HUES64 (cell line): ENCODE results near the gene KLF6. TPM values are rescaled to one million over a fixed set of nuclear protein-coding genes. Genes with fewer than 3 reads are reported as not detected.

Experiments used
- H3K27ac ChIP-seq: 2 replicates; pipeline ENCODE4 v1.7.0; 2013; ENCODE audit warnings: low read depth, low read length, inconsistent platforms
- H3K27me3 ChIP-seq: 2 replicates; pipeline ENCODE4 v1.6.1; 2013; ENCODE audit warnings: mild to moderate bottlenecking, low read length; ENCODE audit not compliant: insufficient read depth
- H3K36me3 ChIP-seq: 2 replicates; pipeline ENCODE4 v1.6.1; 2013; ENCODE audit warnings: mild to moderate bottlenecking, low read length; ENCODE audit not compliant: insufficient read depth
- H3K4me1 ChIP-seq: 2 replicates; pipeline ENCODE4 v1.6.1; 2013; ENCODE audit warnings: mild to moderate bottlenecking, low read length, moderate library complexity; ENCODE audit not compliant: insufficient read depth
- H3K4me3 ChIP-seq: 2 replicates; pipeline ENCODE4 v1.5.1; 2013; ENCODE audit warnings: mild to moderate bottlenecking, low read length, moderate library complexity
- H3K9ac ChIP-seq: 2 replicates; pipeline ENCODE4 v1.6.1; 2013; ENCODE audit warnings: mild to moderate bottlenecking, low read depth, low read length
- H3K9me3 ChIP-seq: 2 replicates; pipeline ENCODE4 v1.6.1; 2013; ENCODE audit warnings: low read depth, low read length; ENCODE audit not compliant: insufficient read depth
- WGBS: fragments of 150-250, 120-280 bp; methylation state at CpG from one replicate; pipeline ENCODE4 v1.1.7; 2013; ENCODE audit warnings: missing lambda C conversion rate; 5-methylcytosine and 5-hydroxymethylcytosine counted together
- polyA plus RNA-seq, 2 experiments: library from polyadenylated mRNA; stranded (reverse); fragments of 50-300 nt; gene quantifications; one replicate each; pipeline ENCODE4 v1.2.3, GENCODE V29; 2013

KLF6 gene
- polyA plus RNA-seq (2013, experiment 1 of 2), result 12.2 TPM
- 12.4 TPM for polyA plus RNA-seq (2013, experiment 2 of 2)

DNA sequence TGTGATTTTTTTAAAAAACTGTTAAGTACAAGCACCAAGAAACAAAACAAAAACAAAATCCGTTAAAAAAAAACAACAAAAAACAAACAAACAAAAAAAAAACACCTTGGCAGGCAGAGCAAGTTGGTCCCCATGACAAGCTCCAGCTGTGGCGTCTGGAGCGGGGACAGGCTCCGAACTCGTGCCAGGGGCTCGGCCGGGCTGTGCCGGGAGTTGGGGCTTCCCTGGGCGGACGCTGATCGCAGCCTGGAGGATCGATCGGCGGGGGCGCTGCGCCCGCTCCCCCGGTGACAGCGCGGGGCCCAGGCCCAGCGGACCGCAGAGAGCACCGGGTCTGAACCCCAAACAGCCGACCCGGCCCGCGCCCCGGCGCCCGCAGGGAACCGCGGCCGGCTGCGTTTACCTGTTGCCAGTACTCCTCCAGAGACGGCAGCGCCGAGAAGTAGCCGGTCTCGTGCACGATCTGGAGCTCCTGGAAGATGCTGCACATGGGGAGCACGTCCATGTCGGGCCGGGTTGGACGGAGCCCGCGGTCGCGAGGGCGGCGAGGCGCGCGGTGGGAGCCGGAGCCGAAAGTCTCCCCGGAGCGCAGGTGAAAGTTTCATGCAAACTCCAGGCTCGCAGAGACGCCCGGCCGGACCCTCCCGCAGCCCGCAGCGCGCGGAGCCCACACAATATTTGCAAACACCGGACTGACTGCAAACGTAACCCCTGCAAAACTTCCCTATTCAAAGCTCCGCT lies at the start of gene KLF6:
Gene KLF6 (minus strand): TSS at position 700 of the 741 bp plus-strand sequence. CDS start 195 bp downstream, at position 505.
- Histone ChIP-seq H3K27ac (peak within 1 kb of the TSS; percentile 97), H3K9me3 (no peaks in the 10 kb centered on the region), H3K4me3 (peak within 1 kb of the TSS; percentile 94), H3K36me3 (peaks cover 26% of the 10 kb centered on the region), H3K9ac (peak within 1 kb of the TSS; percentile 93), H3K27me3 (no peaks in the 10 kb centered on the region), H3K4me1 (peaks cover 22% of the 10 kb centered on the region)
- under 1% methylated on average over 69 of the region's 69 CpGs for WGBS

DNA sequence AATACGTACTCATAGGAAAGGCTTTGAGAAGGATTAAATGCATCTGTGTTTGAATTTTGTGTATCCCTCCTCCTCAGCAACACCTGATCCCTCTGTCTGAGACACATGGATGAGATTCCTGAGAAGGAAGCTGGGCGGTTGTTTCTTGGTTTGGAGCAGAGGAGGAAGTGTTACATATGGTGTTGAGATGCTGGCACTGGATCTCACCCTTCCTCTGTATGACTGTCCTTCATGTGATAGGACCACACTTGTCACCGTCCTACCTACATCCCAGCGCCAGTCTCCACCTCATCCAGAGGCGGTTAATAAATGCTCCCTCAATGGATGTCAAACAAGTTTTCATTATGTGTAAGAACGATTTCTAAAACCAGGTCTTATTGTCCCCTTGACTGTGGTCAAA lies 49.4 kb upstream of the KLF6 start:
- H3K4me3 ChIP-seq, result no peak overlapping the region
- peaks cover 17% of the 10 kb centered on the region for H3K4me1 ChIP-seq
- H3K9me3 ChIP-seq, result no peaks in the 10 kb centered on the region
- H3K27me3 ChIP-seq, result no peaks in the 10 kb centered on the region
- WGBS, result 92% methylated on average over 6 of the region's 6 CpGs
- no peak overlapping the region for H3K27ac ChIP-seq
- no peaks in the 10 kb centered on the region for H3K36me3 ChIP-seq
- H3K9ac ChIP-seq, result no peak overlapping the region

DNA sequence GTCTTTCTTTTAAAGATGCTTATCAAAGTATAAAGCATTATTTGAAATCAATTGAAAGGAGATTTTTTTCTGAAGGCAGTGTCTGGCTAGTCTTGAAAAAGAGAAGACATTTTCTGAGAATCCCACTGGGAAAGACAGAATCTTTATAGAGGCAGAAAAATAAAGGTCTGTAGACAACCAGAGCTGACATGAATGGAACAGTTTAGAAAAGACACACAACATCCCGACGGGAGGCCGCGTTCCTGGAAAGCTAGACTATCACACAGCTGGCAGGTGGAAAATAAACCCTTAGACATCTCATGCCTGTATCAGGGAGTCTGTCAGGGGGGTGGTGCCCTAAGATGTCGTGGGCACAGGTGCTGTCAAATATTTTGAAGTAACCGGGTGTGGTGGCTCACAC lies 48.0 kb upstream of the KLF6 start:
- Histone ChIP-seq H3K27ac (no peak overlapping the region), H3K36me3 (no peaks in the 10 kb centered on the region), H3K9ac (no peak overlapping the region), H3K4me3 (no peak overlapping the region), H3K27me3 (no peaks in the 10 kb centered on the region), H3K9me3 (no peaks in the 10 kb centered on the region), H3K4me1 (peaks cover 26% of the 10 kb centered on the region)
- whole genome bisulfite sequencing, result 96% methylated on average over 6 of the region's 6 CpGs

- no peak overlapping the region for H3K4me3 ChIP-seq
- H3K36me3 ChIP-seq, result no peaks in the 10 kb centered on the region
- 93% methylated on average over 3 of the region's 5 CpGs for WGBS
- no peak overlapping the region for H3K9ac ChIP-seq
- H3K4me1 ChIP-seq, result peaks cover 29% of the 10 kb centered on the region
- H3K9me3 ChIP-seq, result no peaks in the 10 kb centered on the region
- no peaks in the 10 kb centered on the region for H3K27me3 ChIP-seq
- no peak overlapping the region for H3K27ac ChIP-seq
Measured at GRCh38 chr10:3832022-3832786, 47.2 kb upstream of the KLF6 start.

- peaks cover 30% of the 10 kb centered on the region for H3K4me1 ChIP-seq
- no peaks in the 10 kb centered on the region for H3K9me3 ChIP-seq
- no peak overlapping the region for H3K27ac ChIP-seq
- H3K4me3 ChIP-seq, result no peak overlapping the region
- no peak overlapping the region for H3K9ac ChIP-seq
- H3K27me3 ChIP-seq, result no peaks in the 10 kb centered on the region
- no peaks in the 10 kb centered on the region for H3K36me3 ChIP-seq
- 97% methylated on average over 4 of the region's 4 CpGs for WGBS
Measured at GRCh38 chr10:3831608-3832007, 46.6 kb upstream of the KLF6 start.

DNA sequence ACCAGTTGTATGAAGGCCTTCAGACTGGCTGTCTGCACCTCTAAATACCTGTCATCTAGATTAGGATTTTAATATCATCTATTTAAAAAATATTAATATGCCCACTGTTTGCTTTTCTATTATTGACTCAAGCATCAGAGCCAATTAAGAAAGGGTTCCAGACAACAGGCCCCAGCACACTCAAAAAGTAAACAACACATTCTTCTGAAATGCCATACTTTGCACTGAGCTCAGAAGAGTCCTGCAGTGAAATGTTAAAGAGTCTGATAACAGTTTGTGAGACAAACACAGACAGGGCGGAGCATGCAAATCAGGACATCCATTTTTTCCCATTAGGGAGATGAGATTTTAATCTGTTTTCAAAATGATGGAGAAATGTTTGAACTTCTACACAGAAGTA lies 45.9 kb upstream of the KLF6 start:
- H3K9me3 ChIP-seq, result no peaks in the 10 kb centered on the region
- H3K4me3 ChIP-seq, result no peak overlapping the region
- H3K36me3 ChIP-seq, result no peaks in the 10 kb centered on the region
- H3K4me1 ChIP-seq, result peaks cover 30% of the 10 kb centered on the region
- H3K27me3 ChIP-seq, result no peaks in the 10 kb centered on the region
- H3K9ac ChIP-seq, result no peak overlapping the region
- WGBS, result 100% methylated on average over 1 of the region's 1 CpG
- H3K27ac ChIP-seq, result no peak overlapping the region

DNA sequence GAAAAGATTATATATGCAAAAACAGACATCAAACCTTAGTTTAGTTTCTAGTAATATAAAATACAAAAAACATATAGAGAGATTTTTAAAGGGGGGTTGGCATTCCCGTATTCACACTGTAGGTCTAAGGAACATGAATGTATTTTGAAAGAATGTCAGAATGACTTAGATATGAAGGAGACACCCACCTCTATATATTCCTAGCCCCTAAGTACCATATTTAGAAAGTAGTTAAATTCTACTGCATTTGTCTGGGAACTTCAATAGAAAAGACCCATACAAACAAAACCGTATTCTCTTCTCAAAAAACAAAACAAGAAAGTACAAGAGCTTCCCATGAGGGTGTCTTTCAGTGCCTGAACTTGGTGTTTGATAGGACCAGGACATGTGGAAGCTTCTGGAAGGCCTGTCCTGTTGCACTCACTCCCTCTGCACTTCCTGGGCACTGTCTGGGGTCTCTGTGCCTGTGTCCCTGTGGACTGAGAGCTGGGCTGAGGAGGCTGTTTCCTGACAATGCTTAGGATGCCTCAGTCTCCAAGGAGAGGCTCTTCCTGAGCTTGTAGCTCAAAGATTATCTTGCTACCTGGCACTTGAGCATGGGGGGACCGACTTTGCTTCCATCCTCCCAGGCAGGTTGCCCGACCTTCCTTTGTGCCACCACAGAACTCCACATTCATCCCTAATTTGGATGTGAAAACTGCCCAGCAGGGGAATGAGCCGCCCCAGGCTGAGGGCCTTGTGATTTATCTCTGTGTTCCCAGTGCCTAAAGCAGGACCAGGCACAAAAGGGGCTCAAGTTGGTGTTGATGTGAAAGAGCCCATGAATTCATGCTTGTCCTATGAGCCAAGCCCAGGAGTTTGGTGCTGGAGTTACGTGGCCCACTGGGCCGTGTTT lies 44.4 kb upstream of the KLF6 start:
- no peaks in the 10 kb centered on the region for H3K27me3 ChIP-seq
- H3K36me3 ChIP-seq, result no peaks in the 10 kb centered on the region
- H3K4me3 ChIP-seq, result no peak overlapping the region
- peaks cover 35% of the 10 kb centered on the region for H3K4me1 ChIP-seq
- WGBS, result 39% methylated on average over 6 of the region's 7 CpGs
- no peaks in the 10 kb centered on the region for H3K9me3 ChIP-seq
- H3K27ac ChIP-seq, result peak overlapping the region; percentile 51; the same call in 1 of the 2 replicates
- H3K9ac ChIP-seq, result peak overlapping the region; percentile 3; the same call in 1 of the 2 replicates

DNA sequence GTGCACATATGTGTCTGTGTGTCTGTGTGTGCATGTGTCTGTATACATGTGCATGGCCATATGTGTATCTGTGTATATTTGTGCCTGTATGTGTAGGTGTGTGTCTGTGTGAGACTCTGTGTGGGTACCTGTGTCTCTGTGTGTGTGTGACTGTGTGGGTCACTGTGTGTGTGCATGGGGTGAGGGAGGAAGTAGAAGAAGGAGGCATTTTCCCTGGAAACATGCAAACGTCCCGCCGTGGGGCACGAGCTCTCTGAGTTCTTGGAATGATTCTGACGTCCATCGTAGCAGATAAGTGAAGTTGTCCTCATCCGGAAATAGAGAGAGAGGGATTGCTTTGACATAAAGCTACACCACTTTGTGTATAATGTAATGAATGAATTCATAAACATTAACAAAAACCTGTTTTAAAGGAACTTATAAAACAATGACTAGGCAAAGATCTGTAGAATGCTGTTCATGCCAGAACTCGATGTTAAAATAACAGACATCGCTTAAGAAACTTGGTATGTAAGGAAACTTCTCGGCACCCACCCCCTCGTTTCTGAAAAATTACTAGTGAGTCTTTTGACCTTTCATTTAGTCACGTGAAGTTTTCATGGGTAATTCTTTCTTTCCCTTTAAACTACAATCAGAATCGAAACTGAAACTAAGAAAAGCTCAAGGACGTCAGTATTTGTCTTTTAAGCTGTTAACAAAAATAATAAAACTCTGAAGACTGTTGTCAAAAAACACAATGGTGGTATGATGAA lies 43.6 kb upstream of the KLF6 start:
- Histone ChIP-seq H3K4me1 (peaks cover 35% of the 10 kb centered on the region), H3K4me3 (no peak overlapping the region), H3K27ac (no peak overlapping the region), H3K36me3 (no peaks in the 10 kb centered on the region), H3K9ac (no peak overlapping the region), H3K27me3 (no peaks in the 10 kb centered on the region), H3K9me3 (no peaks in the 10 kb centered on the region)
- WGBS, result 93% methylated on average over 13 of the region's 14 CpGs

GRCh38 chr10:3827768-3828403 lies 42.9 kb upstream of the KLF6 start:
- Histone ChIP-seq H3K36me3 (no peaks in the 10 kb centered on the region), H3K27me3 (no peaks in the 10 kb centered on the region), H3K27ac (no peak overlapping the region), H3K4me3 (no peak overlapping the region), H3K9ac (no peak overlapping the region), H3K9me3 (no peaks in the 10 kb centered on the region), H3K4me1 (peaks cover 35% of the 10 kb centered on the region)
- 96% methylated on average over 27 of the region's 27 CpGs for WGBS

- Histone ChIP-seq H3K9ac (no peak overlapping the region), H3K9me3 (no peaks in the 10 kb centered on the region), H3K27ac (no peak overlapping the region), H3K4me1 (peaks cover 35% of the 10 kb centered on the region), H3K4me3 (no peak overlapping the region), H3K27me3 (no peaks in the 10 kb centered on the region), H3K36me3 (no peaks in the 10 kb centered on the region)
- WGBS, result 77% methylated on average over 10 of the region's 10 CpGs
Measured at GRCh38 chr10:3827266-3827665, 42.3 kb upstream of the KLF6 start.
